GM23338 (cell line): ENCODE results near the gene FAM117B. TPM values are rescaled to one million over a fixed set of nuclear protein-coding genes. Genes with fewer than 3 reads are reported as not detected.

Experiments
- ATAC-seq: fragments of 200-7000 bp; cut with Tn5 transposase; 3 replicates; pipeline ENCODE4 v1.9.1; 2020
- DNase-seq: peaks from one replicate; pipeline ENCODE4 v3.0.0-alpha.2; 2015; ENCODE audit warnings: low spot score
- H2AFZ ChIP-seq: fragments of 200-600 bp; sonication (generic); 2 replicates; pipeline ENCODE4 v1.8.0; 2016; ENCODE audit warnings: antibody characterized with exemption, mild to moderate bottlenecking, moderate library complexity
- H3F3A ChIP-seq: fragments of 200-600 bp; sonication (generic); replicated peaks from 2 replicates; pipeline ENCODE4 v1.8.0; 2017; ENCODE audit warnings: antibody characterized with exemption, mixed run types, low read depth
- H3K27ac ChIP-seq: fragments of 200-600 bp; sonication (generic); 2 replicates; pipeline ENCODE4 v1.6.1; 2016; ENCODE audit warnings: low read depth
- H3K27me3 ChIP-seq: fragments of 200-600 bp; sonication (generic); 2 replicates; pipeline ENCODE4 v1.8.0; 2016; ENCODE audit warnings: mild to moderate bottlenecking, mixed run types, moderate library complexity; ENCODE audit not compliant: insufficient read depth
- H3K36me3 ChIP-seq: fragments of 200-600 bp; sonication (generic); 2 replicates; pipeline ENCODE4 v1.8.0; 2016; ENCODE audit warnings: mild to moderate bottlenecking; ENCODE audit not compliant: insufficient read depth
- H3K4me1 ChIP-seq: fragments of 200-600 bp; sonication (generic); 2 replicates; pipeline ENCODE4 v1.8.0; 2016; ENCODE audit warnings: mild to moderate bottlenecking, moderate library complexity; ENCODE audit not compliant: insufficient read depth
- H3K4me2 ChIP-seq: fragments of 200-600 bp; sonication (generic); 2 replicates; pipeline ENCODE4 v1.7.1; 2017; ENCODE audit warnings: mixed run types
- H3K4me3 ChIP-seq: fragments of 200-600 bp; sonication (generic); 2 replicates; pipeline ENCODE4 v1.6.1; 2016; ENCODE audit warnings: mixed run types
- H3K79me2 ChIP-seq: fragments of 200-600 bp; sonication (generic); replicated peaks from 2 replicates; pipeline ENCODE4 v1.8.0; 2017; ENCODE audit warnings: mild to moderate bottlenecking; ENCODE audit not compliant: insufficient read depth
- H3K9me2 ChIP-seq: fragments of 200-600 bp; sonication (generic); 2 replicates; pipeline ENCODE4 v1.8.0; 2017; ENCODE audit not compliant: insufficient read depth
- H4K20me1 ChIP-seq: fragments of 200-600 bp; sonication (generic); replicated peaks from 2 replicates; pipeline ENCODE4 v1.8.0; 2017; ENCODE audit warnings: mild to moderate bottlenecking; ENCODE audit not compliant: insufficient read depth
- H3K27ac Mint-ChIP-seq: 2 replicates; pipeline ENCODE4 v1.8.0; 2020; ENCODE audit warnings: inconsistent platforms, mild to moderate bottlenecking, moderate library complexity, mixed read lengths
- H3K27me3 Mint-ChIP-seq: 3 replicates; pipeline ENCODE4 v1.8.0; 2022; ENCODE audit warnings: low read depth, mild to moderate bottlenecking, moderate library complexity, mixed read lengths, inconsistent platforms; ENCODE audit not compliant: insufficient read depth, poor library complexity
- H3K36me3 Mint-ChIP-seq: 3 replicates; pipeline ENCODE4 v1.8.0; 2021; ENCODE audit warnings: low read depth, mild to moderate bottlenecking, inconsistent platforms, moderate library complexity, mixed read lengths
- H3K4me1 Mint-ChIP-seq: 3 replicates; pipeline ENCODE4 v1.8.0; 2020; ENCODE audit warnings: mild to moderate bottlenecking, inconsistent platforms, mixed read lengths
- H3K4me3 Mint-ChIP-seq: 3 replicates; pipeline ENCODE4 v1.8.0; 2021; ENCODE audit warnings: moderate library complexity, mild to moderate bottlenecking, inconsistent platforms, mixed read lengths
- H3K9me3 Mint-ChIP-seq: 3 replicates; pipeline ENCODE4 v1.8.0; 2020; ENCODE audit warnings: moderate library complexity, mild to moderate bottlenecking, inconsistent platforms, mixed read lengths
- CREB1 ChIP-seq: fragments of 250-450 bp; sonication (Bioruptor Pico); IDR thresholded peaks from 2 replicates; pipeline ENCODE4 v1.5.0; 2020; ENCODE audit warnings: low read depth, mild to moderate bottlenecking, moderate library complexity
- EZH2 ChIP-seq: fragments of 200-600 bp; sonication (generic); IDR thresholded peaks from one replicate; pipeline ENCODE4 v1.8.0; 2017; ENCODE audit warnings: antibody characterized with exemption, mild to moderate bottlenecking, low read depth; ENCODE audit not compliant: unreplicated experiment
- EZH2phosphoT487 ChIP-seq: fragments of 200-600 bp; sonication (generic); IDR thresholded peaks from one replicate; pipeline ENCODE4 v1.8.1; 2018; ENCODE audit warnings: antibody characterized with exemption; ENCODE audit not compliant: unreplicated experiment
- JUNB ChIP-seq: IDR thresholded peaks from one replicate; pipeline ENCODE4 v1.6.1; 2016; ENCODE audit warnings: antibody characterized with exemption; ENCODE audit not compliant: unreplicated experiment
- NANOG ChIP-seq: IDR thresholded peaks from 2 replicates; pipeline ENCODE4 v1.6.1; 2016; ENCODE audit warnings: antibody characterized with exemption, borderline replicate concordance
- POLR2AphosphoS5 ChIP-seq: IDR thresholded peaks from 2 replicates; pipeline ENCODE4 v1.6.1; 2016; ENCODE audit warnings: antibody characterized with exemption, low read depth
- STAT1 ChIP-seq: IDR thresholded peaks from one replicate; pipeline ENCODE4 v1.6.1; 2016; ENCODE audit warnings: antibody characterized with exemption; ENCODE audit not compliant: unreplicated experiment
- ZNF114 ChIP-seq: fragments of 250-450 bp; sonication (Bioruptor Pico); IDR thresholded peaks from 2 replicates; pipeline ENCODE4 v1.5.0; 2020; ENCODE audit warnings: mild to moderate bottlenecking, moderate library complexity
- ZNF331 ChIP-seq: fragments of 250-450 bp; sonication (Bioruptor Pico); IDR thresholded peaks from 2 replicates; pipeline ENCODE4 v1.5.0; 2020; ENCODE audit warnings: low read depth, mild to moderate bottlenecking, moderate library complexity
- polyA plus RNA-seq: library from polyadenylated mRNA; unstranded; fragments of >200 nt; fragmentation: Nextera tagmentation; extraction: Ambion mirVana; gene quantifications from 2 replicates; pipeline ENCODE4 v1.2.1, GENCODE V29; 2016
- total RNA-seq: library from RNA; depleted of rRNA; stranded (reverse); fragments of >200 nt; shearing (Covaris generic); gene quantifications from 2 replicates; pipeline ENCODE4 v1.2.3, GENCODE V29; 2014
- TF ChIP-seq, protein P1 (sequence below): IDR thresholded peaks from one replicate; pipeline ENCODE4 v1.6.1; 2018; ENCODE audit warnings: antibody characterized with exemption; ENCODE audit not compliant: unreplicated experiment
- TF ChIP-seq, protein P2 (sequence below): fragments of 250-450 bp; sonication (Bioruptor Pico); IDR thresholded peaks from 2 replicates; pipeline ENCODE4 v1.5.0; 2020; ENCODE audit warnings: mild to moderate bottlenecking, moderate library complexity
- TF ChIP-seq, protein P3 (sequence below): IDR thresholded peaks from 2 replicates; pipeline ENCODE4 v1.6.1; 2016; ENCODE audit warnings: antibody characterized with exemption
- TF ChIP-seq, protein P4 (sequence below), 2 experiments: fragments of 200-600 bp in 1 of 2; sonication (generic) in 1 of 2; conservative IDR thresholded peaks; 2 replicates each; pipeline versions ENCODE4 v1.5.1 to v1.6.1; 2016 to 2017; ENCODE audit warnings: antibody characterized with exemption in 2 of 2, low read depth in 2 of 2, mild to moderate bottlenecking in 2 of 2, moderate library complexity in 1 of 2

The FAM117B gene
- total and polyA plus RNA-seq, 2 experiments from 2014 or later, result 8.4 to 23.0 TPM

DNA sequence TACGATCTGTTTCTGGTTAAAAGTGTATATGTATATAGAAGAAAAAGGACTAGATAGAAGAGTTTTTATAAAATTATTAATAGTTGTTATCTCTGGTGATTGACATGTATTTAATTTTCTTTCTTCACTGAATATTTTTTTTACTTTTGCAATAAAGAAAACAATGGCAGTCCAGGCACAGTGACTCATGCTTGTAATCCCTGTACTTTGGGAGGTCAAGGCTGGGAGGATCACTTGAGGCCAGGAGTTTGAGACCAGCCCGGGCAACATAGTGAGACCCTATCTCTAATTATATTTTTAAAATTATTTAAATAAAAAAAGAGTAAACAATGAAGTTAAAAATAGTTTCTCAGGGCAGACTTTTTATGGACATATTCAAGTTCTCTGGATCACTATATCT lies 114.7 kb downstream of the FAM117B start:
- H3K4me3 ChIP-seq, result no peak overlapping the region
- no peaks in the 10 kb centered on the region for H3K36me3 ChIP-seq
- DNase-seq, result no peak
- H2AFZ ChIP-seq, result no peak overlapping the region
- H3K27ac ChIP-seq, result no peak overlapping the region
- TF ChIP-seq, protein P1, sequence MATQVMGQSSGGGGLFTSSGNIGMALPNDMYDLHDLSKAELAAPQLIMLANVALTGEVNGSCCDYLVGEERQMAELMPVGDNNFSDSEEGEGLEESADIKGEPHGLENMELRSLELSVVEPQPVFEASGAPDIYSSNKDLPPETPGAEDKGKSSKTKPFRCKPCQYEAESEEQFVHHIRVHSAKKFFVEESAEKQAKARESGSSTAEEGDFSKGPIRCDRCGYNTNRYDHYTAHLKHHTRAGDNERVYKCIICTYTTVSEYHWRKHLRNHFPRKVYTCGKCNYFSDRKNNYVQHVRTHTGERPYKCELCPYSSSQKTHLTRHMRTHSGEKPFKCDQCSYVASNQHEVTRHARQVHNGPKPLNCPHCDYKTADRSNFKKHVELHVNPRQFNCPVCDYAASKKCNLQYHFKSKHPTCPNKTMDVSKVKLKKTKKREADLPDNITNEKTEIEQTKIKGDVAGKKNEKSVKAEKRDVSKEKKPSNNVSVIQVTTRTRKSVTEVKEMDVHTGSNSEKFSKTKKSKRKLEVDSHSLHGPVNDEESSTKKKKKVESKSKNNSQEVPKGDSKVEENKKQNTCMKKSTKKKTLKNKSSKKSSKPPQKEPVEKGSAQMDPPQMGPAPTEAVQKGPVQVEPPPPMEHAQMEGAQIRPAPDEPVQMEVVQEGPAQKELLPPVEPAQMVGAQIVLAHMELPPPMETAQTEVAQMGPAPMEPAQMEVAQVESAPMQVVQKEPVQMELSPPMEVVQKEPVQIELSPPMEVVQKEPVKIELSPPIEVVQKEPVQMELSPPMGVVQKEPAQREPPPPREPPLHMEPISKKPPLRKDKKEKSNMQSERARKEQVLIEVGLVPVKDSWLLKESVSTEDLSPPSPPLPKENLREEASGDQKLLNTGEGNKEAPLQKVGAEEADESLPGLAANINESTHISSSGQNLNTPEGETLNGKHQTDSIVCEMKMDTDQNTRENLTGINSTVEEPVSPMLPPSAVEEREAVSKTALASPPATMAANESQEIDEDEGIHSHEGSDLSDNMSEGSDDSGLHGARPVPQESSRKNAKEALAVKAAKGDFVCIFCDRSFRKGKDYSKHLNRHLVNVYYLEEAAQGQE, result no peak
- no peak for TF ChIP-seq NANOG
- TF ChIP-seq, protein P2, sequence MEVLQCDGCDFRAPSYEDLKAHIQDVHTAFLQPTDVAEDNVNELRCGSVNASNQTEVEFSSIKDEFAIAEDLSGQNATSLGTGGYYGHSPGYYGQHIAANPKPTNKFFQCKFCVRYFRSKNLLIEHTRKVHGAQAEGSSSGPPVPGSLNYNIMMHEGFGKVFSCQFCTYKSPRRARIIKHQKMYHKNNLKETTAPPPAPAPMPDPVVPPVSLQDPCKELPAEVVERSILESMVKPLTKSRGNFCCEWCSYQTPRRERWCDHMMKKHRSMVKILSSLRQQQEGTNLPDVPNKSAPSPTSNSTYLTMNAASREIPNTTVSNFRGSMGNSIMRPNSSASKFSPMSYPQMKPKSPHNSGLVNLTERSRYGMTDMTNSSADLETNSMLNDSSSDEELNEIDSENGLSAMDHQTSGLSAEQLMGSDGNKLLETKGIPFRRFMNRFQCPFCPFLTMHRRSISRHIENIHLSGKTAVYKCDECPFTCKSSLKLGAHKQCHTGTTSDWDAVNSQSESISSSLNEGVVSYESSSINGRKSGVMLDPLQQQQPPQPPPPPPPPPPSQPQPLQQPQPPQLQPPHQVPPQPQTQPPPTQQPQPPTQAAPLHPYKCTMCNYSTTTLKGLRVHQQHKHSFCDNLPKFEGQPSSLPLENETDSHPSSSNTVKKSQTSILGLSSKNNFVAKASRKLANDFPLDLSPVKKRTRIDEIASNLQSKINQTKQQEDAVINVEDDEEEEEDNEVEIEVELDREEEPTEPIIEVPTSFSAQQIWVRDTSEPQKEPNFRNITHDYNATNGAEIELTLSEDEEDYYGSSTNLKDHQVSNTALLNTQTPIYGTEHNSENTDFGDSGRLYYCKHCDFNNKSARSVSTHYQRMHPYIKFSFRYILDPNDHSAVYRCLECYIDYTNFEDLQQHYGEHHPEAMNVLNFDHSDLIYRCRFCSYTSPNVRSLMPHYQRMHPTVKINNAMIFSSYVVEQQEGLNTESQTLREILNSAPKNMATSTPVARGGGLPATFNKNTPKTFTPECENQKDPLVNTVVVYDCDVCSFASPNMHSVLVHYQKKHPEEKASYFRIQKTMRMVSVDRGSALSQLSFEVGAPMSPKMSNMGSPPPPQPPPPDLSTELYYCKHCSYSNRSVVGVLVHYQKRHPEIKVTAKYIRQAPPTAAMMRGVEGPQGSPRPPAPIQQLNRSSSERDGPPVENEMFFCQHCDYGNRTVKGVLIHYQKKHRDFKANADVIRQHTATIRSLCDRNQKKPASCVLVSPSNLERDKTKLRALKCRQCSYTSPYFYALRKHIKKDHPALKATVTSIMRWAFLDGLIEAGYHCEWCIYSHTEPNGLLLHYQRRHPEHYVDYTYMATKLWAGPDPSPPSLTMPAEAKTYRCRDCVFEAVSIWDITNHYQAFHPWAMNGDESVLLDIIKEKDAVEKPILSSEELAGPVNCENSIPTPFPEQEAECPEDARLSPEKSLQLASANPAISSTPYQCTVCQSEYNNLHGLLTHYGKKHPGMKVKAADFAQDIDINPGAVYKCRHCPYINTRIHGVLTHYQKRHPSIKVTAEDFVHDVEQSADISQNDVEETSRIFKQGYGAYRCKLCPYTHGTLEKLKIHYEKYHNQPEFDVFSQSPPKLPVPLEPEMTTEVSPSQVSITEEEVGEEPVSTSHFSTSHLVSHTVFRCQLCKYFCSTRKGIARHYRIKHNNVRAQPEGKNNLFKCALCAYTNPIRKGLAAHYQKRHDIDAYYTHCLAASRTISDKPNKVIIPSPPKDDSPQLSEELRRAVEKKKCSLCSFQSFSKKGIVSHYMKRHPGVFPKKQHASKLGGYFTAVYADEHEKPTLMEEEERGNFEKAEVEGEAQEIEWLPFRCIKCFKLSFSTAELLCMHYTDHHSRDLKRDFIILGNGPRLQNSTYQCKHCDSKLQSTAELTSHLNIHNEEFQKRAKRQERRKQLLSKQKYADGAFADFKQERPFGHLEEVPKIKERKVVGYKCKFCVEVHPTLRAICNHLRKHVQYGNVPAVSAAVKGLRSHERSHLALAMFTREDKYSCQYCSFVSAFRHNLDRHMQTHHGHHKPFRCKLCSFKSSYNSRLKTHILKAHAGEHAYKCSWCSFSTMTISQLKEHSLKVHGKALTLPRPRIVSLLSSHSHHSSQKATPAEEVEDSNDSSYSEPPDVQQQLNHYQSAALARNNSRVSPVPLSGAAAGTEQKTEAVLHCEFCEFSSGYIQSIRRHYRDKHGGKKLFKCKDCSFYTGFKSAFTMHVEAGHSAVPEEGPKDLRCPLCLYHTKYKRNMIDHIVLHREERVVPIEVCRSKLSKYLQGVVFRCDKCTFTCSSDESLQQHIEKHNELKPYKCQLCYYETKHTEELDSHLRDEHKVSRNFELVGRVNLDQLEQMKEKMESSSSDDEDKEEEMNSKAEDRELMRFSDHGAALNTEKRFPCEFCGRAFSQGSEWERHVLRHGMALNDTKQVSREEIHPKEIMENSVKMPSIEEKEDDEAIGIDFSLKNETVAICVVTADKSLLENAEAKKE (CRISPR knock-in tag), result no peak
- TF ChIP-seq POLR2AphosphoS5, result no peak
- no peak for TF ChIP-seq STAT1
- no peak for TF ChIP-seq ZNF114 (CRISPR knock-in tag)
- no peak for TF ChIP-seq CREB1
- TF ChIP-seq EZH2phosphoT487, result no peak
- TF ChIP-seq EZH2, result no peak
- TF ChIP-seq, protein P3, sequence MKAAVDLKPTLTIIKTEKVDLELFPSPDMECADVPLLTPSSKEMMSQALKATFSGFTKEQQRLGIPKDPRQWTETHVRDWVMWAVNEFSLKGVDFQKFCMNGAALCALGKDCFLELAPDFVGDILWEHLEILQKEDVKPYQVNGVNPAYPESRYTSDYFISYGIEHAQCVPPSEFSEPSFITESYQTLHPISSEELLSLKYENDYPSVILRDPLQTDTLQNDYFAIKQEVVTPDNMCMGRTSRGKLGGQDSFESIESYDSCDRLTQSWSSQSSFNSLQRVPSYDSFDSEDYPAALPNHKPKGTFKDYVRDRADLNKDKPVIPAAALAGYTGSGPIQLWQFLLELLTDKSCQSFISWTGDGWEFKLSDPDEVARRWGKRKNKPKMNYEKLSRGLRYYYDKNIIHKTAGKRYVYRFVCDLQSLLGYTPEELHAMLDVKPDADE, result no peak
- no peak for TF ChIP-seq JUNB
- TF ChIP-seq, protein P4, sequence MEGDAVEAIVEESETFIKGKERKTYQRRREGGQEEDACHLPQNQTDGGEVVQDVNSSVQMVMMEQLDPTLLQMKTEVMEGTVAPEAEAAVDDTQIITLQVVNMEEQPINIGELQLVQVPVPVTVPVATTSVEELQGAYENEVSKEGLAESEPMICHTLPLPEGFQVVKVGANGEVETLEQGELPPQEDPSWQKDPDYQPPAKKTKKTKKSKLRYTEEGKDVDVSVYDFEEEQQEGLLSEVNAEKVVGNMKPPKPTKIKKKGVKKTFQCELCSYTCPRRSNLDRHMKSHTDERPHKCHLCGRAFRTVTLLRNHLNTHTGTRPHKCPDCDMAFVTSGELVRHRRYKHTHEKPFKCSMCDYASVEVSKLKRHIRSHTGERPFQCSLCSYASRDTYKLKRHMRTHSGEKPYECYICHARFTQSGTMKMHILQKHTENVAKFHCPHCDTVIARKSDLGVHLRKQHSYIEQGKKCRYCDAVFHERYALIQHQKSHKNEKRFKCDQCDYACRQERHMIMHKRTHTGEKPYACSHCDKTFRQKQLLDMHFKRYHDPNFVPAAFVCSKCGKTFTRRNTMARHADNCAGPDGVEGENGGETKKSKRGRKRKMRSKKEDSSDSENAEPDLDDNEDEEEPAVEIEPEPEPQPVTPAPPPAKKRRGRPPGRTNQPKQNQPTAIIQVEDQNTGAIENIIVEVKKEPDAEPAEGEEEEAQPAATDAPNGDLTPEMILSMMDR (conservative IDR thresholded peaks at IDR 0.05; ENCODE audit: low read depth in 2 of 2), result no peak
- TF ChIP-seq ZNF331 (CRISPR knock-in tag), result no peak
- H3K9me2 ChIP-seq, result no peaks in the 10 kb centered on the region
- H4K20me1 ChIP-seq, result no peaks in the 10 kb centered on the region
- H3K9me3 Mint-ChIP-seq, result peaks cover 12% of the 10 kb centered on the region; the same call in 2 of the 3 replicates
- H3K27me3 Mint-ChIP-seq, result no peaks in the 10 kb centered on the region
- no peak for ATAC-seq
- no peaks in the 10 kb centered on the region for H3K27me3 ChIP-seq
- H3K4me1 ChIP-seq, result no peaks in the 10 kb centered on the region
- H3F3A ChIP-seq, result no peaks in the 10 kb centered on the region
- no peak overlapping the region for H3K4me2 ChIP-seq
- no peak overlapping the region for H3K4me3 Mint-ChIP-seq
- H3K4me1 Mint-ChIP-seq, result no peaks in the 10 kb centered on the region
- H3K79me2 ChIP-seq, result no peaks in the 10 kb centered on the region
- peaks cover 17% of the 10 kb centered on the region; the same call in 2 of the 3 replicates for H3K36me3 Mint-ChIP-seq
- H3K27ac Mint-ChIP-seq, result no peak overlapping the region
